Mesodermal cell (in vitro differentiated cells): ENCODE measurements around the gene RAP1GAP2.

Experiments used
- H3K27ac ChIP-seq: 2 replicates; pipeline ENCODE4 v1.7.0; 2013; ENCODE audit warnings: mild to moderate bottlenecking, low read depth, low read length, moderate library complexity; ENCODE audit not compliant: severe bottlenecking
- H3K36me3 ChIP-seq: 2 replicates; pipeline ENCODE4 v1.7.1; 2013; ENCODE audit warnings: mild to moderate bottlenecking, low read length, moderate library complexity; ENCODE audit not compliant: control insufficient read depth, insufficient read depth
- H3K4me1 ChIP-seq: one replicate; pipeline ENCODE4 v1.7.1; 2013; ENCODE audit warnings: mild to moderate bottlenecking, low read length; ENCODE audit not compliant: insufficient read depth, control insufficient read depth, poor library complexity, severe bottlenecking
- H3K4me3 ChIP-seq: 2 replicates; pipeline ENCODE4 v1.7.0; 2013; ENCODE audit warnings: low read length, control low read depth, mild to moderate bottlenecking; ENCODE audit not compliant: insufficient read depth, poor library complexity, severe bottlenecking; ENCODE audit errors: extremely low read depth
- H3K9me3 ChIP-seq: 2 replicates; pipeline ENCODE4 v1.7.1; 2013; ENCODE audit warnings: mild to moderate bottlenecking, low read length, moderate library complexity; ENCODE audit not compliant: control insufficient read depth
- WGBS, 2 experiments: methylation state at CpG; one replicate each; pipeline ENCODE4 v1.1.5; 2013; ENCODE audit warnings: missing lambda C conversion rate in 2 of 2; ENCODE audit not compliant: insufficient coverage in 2 of 2; 5-methylcytosine and 5-hydroxymethylcytosine counted together

Gene RAP1GAP2

GRCh38 chr17:3008336-3009288, 212.4 kb downstream of the RAP1GAP2 start:
- no peak overlapping the region for H3K4me3 ChIP-seq
- WGBS, 2 experiments: 94 to 97% methylated on average over 20 to 22 of the region's 25 CpGs

GRCh38 chr17:3009411-3009920, 213.2 kb downstream of the RAP1GAP2 start:
- no peaks in the 10 kb centered on the region for H3K9me3 ChIP-seq
- no peak overlapping the region for H3K27ac ChIP-seq
- WGBS, 2 experiments: 87 to 91% methylated on average over 6 to 10 of the region's 14 CpGs
- H3K4me3 ChIP-seq: no peak overlapping the region
- H3K36me3 ChIP-seq: no peaks in the 10 kb centered on the region
- no peaks in the 10 kb centered on the region for H3K4me1 ChIP-seq

More at GRCh38 chr17:3008336-3009288, 212.4 kb downstream of the RAP1GAP2 start:
- no peaks in the 10 kb centered on the region for H3K4me1 ChIP-seq
- no peak overlapping the region for H3K27ac ChIP-seq
- no peaks in the 10 kb centered on the region for H3K9me3 ChIP-seq
- no peaks in the 10 kb centered on the region for H3K36me3 ChIP-seq

- H3K36me3 ChIP-seq: no peaks in the 10 kb centered on the region
- 92 to 98% methylated on average over 7 of the region's 7 CpGs for WGBS, 2 experiments
- no peak overlapping the region for H3K4me3 ChIP-seq
- H3K27ac ChIP-seq: no peak overlapping the region
- H3K4me1 ChIP-seq: peaks cover 14% of the 10 kb centered on the region
- H3K9me3 ChIP-seq: no peaks in the 10 kb centered on the region
Measured at GRCh38 chr17:3011891-3012290, 215.7 kb downstream of the RAP1GAP2 start.

- Histone ChIP-seq H3K9me3 (no peaks in the 10 kb centered on the region), H3K36me3 (no peaks in the 10 kb centered on the region), H3K4me1 (peaks cover 17% of the 10 kb centered on the region), H3K27ac (no peak overlapping the region), H3K4me3 (no peak overlapping the region)
- 70 to 72% methylated on average over 15 to 19 of the region's 21 CpGs for WGBS, 2 experiments
Measured at GRCh38 chr17:3012926-3013581, 216.8 kb downstream of the RAP1GAP2 start.

GRCh38 chr17:3015890-3016289, 219.7 kb downstream of the RAP1GAP2 start:
- Histone ChIP-seq H3K4me1 (peaks cover 17% of the 10 kb centered on the region), H3K36me3 (peaks cover 7% of the 10 kb centered on the region), H3K4me3 (no peak overlapping the region), H3K9me3 (no peaks in the 10 kb centered on the region), H3K27ac (no peak overlapping the region)
- WGBS, 2 experiments: 76 to 86% methylated on average over 6 to 7 of the region's 7 CpGs

- Histone ChIP-seq H3K27ac (no peak overlapping the region), H3K9me3 (peaks cover 14% of the 10 kb centered on the region), H3K4me3 (no peak overlapping the region), H3K4me1 (peaks cover 17% of the 10 kb centered on the region), H3K36me3 (peaks cover 15% of the 10 kb centered on the region)
- WGBS, 2 experiments: 93 to 97% methylated on average over 13 of the region's 15 CpGs
Measured at GRCh38 chr17:3017936-3018335, 221.7 kb downstream of the RAP1GAP2 start.

GRCh38 chr17:3019761-3020160, 223.5 kb downstream of the RAP1GAP2 start:
- WGBS, 2 experiments: 77 to 86% methylated on average over 8 to 9 of the region's 9 CpGs
- Histone ChIP-seq H3K27ac (no peak overlapping the region), H3K36me3 (peaks cover 15% of the 10 kb centered on the region), H3K4me3 (no peak overlapping the region), H3K4me1 (peaks cover 17% of the 10 kb centered on the region), H3K9me3 (peaks cover 27% of the 10 kb centered on the region)

GRCh38 chr17:3020381-3020780, 224.1 kb downstream of the RAP1GAP2 start:
- H3K4me3 ChIP-seq: no peak overlapping the region
- H3K36me3 ChIP-seq: peaks cover 15% of the 10 kb centered on the region
- peaks cover 14% of the 10 kb centered on the region for H3K4me1 ChIP-seq
- no peak overlapping the region for H3K27ac ChIP-seq
- H3K9me3 ChIP-seq: peaks cover 27% of the 10 kb centered on the region
- 92 to 96% methylated on average over 14 to 16 of the region's 16 CpGs for WGBS, 2 experiments

GRCh38 chr17:3022197-3022596, 226.0 kb downstream of the RAP1GAP2 start:
- H3K9me3 ChIP-seq: peaks cover 27% of the 10 kb centered on the region
- no CpG with 5 or more reads among the region's 4 CpGs for WGBS, 2 experiments
- H3K4me3 ChIP-seq: no peak overlapping the region
- peaks cover 15% of the 10 kb centered on the region for H3K36me3 ChIP-seq
- H3K27ac ChIP-seq: no peak overlapping the region
- H3K4me1 ChIP-seq: no peaks in the 10 kb centered on the region

- Histone ChIP-seq H3K4me1 (no peaks in the 10 kb centered on the region), H3K36me3 (peaks cover 15% of the 10 kb centered on the region), H3K27ac (no peak overlapping the region), H3K4me3 (no peak overlapping the region), H3K9me3 (peaks cover 27% of the 10 kb centered on the region)
- 100% methylated on average over 1 of the region's 2 CpGs; no CpG with 5 or more reads in 1 of the 2 experiments for WGBS, 2 experiments
Measured at GRCh38 chr17:3024346-3024745, 228.1 kb downstream of the RAP1GAP2 start.
